Esophagus squamous epithelium (tissue), 4 donors: ENCODE results near the gene TRAF3IP1.
"Not testable (repeated sequence)": the region's sequence is repeated elsewhere in the genome, so short reads cannot be mapped to it uniquely, and the experiment has no call there.

ENCODE experiments used
- POLR2A ChIP-seq, 4 donors: fragments of 450-650 bp; IDR thresholded peaks; one replicate each; pipeline ENCODE4 v1.6.1; 2017; ENCODE audit warnings: antibody characterized with exemption in 4 of 4, mild to moderate bottlenecking in 4 of 4, moderate library complexity in 3 of 4
- TF ChIP-seq, protein P1 (sequence below), 6 experiments: fragments of 450-650 bp in 4 of 6; fragments of 200-600 bp in 2 of 6; sonication (generic) in 2 of 6; IDR thresholded peaks; one replicate each; pipeline ENCODE4 v1.5.1; 2016 to 2019; ENCODE audit warnings: antibody characterized with exemption in 6 of 6, mild to moderate bottlenecking in 4 of 6, moderate library complexity in 4 of 6

DNA sequence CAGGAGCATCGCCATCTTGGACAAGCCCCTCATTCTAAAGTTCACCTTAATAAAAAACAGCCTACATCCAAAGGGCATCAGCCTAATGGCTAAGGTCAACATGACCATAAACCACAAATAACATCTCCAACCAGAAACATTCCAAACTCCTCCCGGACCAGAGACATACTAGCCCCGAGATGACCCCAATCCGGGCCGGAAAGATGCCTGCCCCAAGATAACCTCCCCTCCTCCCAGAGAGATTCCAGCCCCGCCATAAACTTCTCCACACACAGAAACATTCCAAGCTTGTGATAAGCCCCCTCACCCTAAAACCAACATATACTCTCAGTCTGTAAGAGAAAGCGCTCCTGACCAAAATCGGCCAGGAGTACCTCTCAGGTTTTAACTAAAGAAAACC, 48.6 kb upstream of the TRAF3IP1 start:
- TF ChIP-seq, protein P1, sequence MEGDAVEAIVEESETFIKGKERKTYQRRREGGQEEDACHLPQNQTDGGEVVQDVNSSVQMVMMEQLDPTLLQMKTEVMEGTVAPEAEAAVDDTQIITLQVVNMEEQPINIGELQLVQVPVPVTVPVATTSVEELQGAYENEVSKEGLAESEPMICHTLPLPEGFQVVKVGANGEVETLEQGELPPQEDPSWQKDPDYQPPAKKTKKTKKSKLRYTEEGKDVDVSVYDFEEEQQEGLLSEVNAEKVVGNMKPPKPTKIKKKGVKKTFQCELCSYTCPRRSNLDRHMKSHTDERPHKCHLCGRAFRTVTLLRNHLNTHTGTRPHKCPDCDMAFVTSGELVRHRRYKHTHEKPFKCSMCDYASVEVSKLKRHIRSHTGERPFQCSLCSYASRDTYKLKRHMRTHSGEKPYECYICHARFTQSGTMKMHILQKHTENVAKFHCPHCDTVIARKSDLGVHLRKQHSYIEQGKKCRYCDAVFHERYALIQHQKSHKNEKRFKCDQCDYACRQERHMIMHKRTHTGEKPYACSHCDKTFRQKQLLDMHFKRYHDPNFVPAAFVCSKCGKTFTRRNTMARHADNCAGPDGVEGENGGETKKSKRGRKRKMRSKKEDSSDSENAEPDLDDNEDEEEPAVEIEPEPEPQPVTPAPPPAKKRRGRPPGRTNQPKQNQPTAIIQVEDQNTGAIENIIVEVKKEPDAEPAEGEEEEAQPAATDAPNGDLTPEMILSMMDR (IDR thresholded peaks at IDR 0.05): not testable (repeated sequence)
- not testable (repeated sequence) for TF ChIP-seq POLR2A (IDR thresholded peaks at IDR 0.05)
